ENCODE data around the gene SEC14L2. TPM values are rescaled to one million over a fixed set of nuclear protein-coding genes. Genes with fewer than 3 reads are reported as not detected.

The SEC14L2 gene
- total RNA-seq, 4 donors from 2014 or later = 3.6 to 18.8 (median 13.3) TPM

GRCh38 chr22:30381264-30381663 lies 15.6 kb upstream of the SEC14L2 start:
- intact Hi-C loops (cut with DNase I; ENCODE audit: low total_unique reads) = loop anchor here (10.0 kb wide), 1 partner anchor 266 kb away; no protein-coding TSS in a partner anchor
- no peak overlapping the region for H3K4me3 ChIP-seq (ENCODE audit: low read depth, poor library complexity, severe bottlenecking)
- TF ChIP-seq, protein P1, sequence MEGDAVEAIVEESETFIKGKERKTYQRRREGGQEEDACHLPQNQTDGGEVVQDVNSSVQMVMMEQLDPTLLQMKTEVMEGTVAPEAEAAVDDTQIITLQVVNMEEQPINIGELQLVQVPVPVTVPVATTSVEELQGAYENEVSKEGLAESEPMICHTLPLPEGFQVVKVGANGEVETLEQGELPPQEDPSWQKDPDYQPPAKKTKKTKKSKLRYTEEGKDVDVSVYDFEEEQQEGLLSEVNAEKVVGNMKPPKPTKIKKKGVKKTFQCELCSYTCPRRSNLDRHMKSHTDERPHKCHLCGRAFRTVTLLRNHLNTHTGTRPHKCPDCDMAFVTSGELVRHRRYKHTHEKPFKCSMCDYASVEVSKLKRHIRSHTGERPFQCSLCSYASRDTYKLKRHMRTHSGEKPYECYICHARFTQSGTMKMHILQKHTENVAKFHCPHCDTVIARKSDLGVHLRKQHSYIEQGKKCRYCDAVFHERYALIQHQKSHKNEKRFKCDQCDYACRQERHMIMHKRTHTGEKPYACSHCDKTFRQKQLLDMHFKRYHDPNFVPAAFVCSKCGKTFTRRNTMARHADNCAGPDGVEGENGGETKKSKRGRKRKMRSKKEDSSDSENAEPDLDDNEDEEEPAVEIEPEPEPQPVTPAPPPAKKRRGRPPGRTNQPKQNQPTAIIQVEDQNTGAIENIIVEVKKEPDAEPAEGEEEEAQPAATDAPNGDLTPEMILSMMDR (IDR thresholded peaks at IDR 0.05) = no peak
- no peak for TF ChIP-seq POLR2A (IDR thresholded peaks at IDR 0.05)
- no peak for DNase-seq (ENCODE audit: low spot score in 2 of 2)
- WGBS, 2 donors = 81 to 90% methylated on average over 12 of the region's 12 CpGs

- DNase-seq (ENCODE audit: low spot score in 2 of 2) = no peak
- intact Hi-C loops (cut with DNase I; ENCODE audit: low total_unique reads) = loop anchor here (10.0 kb wide), 1 partner anchor 268 kb away; no protein-coding TSS in a partner anchor
- 98 to 100% methylated on average over 5 of the region's 5 CpGs for WGBS, 2 donors
These were observed 14.5 kb upstream of the SEC14L2 start for GRCh38 chr22:30382340-30382739.

DNA sequence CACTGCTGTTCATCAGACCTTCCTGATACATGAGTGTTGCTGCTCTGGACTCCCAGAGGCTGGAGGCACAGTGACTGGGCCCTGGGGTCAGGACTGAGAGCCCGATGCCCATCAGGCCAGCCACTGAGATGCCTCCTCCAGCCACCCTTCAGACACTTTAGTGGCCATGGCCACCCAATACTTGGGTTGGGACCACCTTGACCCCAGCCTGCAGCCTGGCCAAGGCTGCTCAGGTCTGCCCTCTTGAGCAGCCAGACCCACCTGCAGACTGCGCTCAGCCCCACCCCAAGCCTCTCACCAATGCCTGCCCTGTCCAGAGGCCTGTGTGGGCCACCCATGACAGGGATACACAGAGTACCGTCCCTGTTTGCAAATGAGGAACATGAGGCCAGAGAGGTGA lies 13.8 kb upstream of the SEC14L2 start:
- DNase-seq (ENCODE audit: low spot score in 2 of 2) = no peak
- no peak overlapping the region for H3K4me3 ChIP-seq (ENCODE audit: low read depth, poor library complexity, severe bottlenecking)
- intact Hi-C loops (cut with DNase I; ENCODE audit: low total_unique reads) = loop anchor here (10.0 kb wide), 1 partner anchor 268 kb away; no protein-coding TSS in a partner anchor
- TF ChIP-seq POLR2A (IDR thresholded peaks at IDR 0.05) = no peak
- TF ChIP-seq, protein P1 (IDR thresholded peaks at IDR 0.05) = no peak
- 73 to 100% methylated on average over 1 to 3 of the region's 3 CpGs for WGBS, 2 donors

More at GRCh38 chr22:30382340-30382739, 14.5 kb upstream of the SEC14L2 start:
- TF ChIP-seq, protein P1 (IDR thresholded peaks at IDR 0.05) = no peak
- no peak for TF ChIP-seq POLR2A (IDR thresholded peaks at IDR 0.05)
- H3K4me3 ChIP-seq (ENCODE audit: low read depth, poor library complexity, severe bottlenecking) = no peak overlapping the region

DNA sequence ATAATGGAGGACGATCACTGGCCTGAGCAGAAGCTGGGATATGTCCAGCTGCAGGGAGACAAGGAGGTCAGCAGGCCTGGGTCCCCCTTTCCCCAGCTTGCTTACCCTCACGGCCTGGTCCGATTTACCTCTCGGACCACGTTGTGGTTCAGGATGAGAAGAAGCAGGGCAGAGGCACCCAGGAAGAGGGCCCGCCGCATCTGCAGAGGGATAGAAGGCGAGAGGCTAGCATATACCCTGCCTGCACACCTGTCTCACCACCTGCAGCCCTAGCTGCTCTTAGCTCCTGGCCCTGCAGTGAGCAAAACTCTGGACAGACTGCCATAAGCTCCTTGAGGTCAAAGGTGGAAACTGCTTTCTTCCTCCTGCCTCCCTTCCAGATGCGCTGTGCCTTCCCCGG lies 10.9 kb upstream of the SEC14L2 start:
- DNase-seq (ENCODE audit: low spot score in 2 of 2) = no peak
- intact Hi-C loops (cut with DNase I; ENCODE audit: low total_unique reads) = loop anchor here (2.0 to 10.0 kb wide), 2 partner anchors 97 to 271 kb away; partner anchors contain the start of gene CASTOR1
- H3K4me3 ChIP-seq (ENCODE audit: low read depth, poor library complexity, severe bottlenecking) = no peak overlapping the region
- WGBS, 2 donors = 91 to 95% methylated on average over 10 of the region's 10 CpGs
- TF ChIP-seq, protein P1 (IDR thresholded peaks at IDR 0.05) = no peak
- TF ChIP-seq POLR2A (IDR thresholded peaks at IDR 0.05) = no peak

DNA sequence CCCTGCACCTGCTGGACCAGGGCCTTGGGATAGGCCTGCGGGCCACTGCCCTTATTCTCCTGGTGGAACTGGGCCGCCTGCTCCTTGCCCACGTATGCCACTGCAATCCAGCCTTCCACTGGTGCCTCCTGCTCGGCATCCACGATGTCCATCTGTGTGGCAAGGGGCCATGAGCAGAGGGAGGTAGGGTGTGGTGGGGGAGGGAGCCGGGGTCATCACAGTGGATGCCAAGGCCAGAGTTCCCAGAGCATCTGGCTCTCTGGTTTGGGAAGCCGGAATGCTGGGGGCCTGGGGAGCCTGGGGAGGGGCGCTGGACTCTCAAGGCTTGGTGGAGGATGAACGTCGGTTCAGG lies 10.2 kb upstream of the SEC14L2 start:
- peak overlapping the region; percentile 31 for H3K4me3 ChIP-seq (ENCODE audit: low read depth, poor library complexity, severe bottlenecking)
- DNase-seq (ENCODE audit: low spot score in 2 of 2) = no peak
- WGBS, 2 donors = 27 to 47% methylated on average over 7 to 10 of the region's 10 CpGs
- no peak for TF ChIP-seq POLR2A (IDR thresholded peaks at IDR 0.05)
- TF ChIP-seq, protein P1 (IDR thresholded peaks at IDR 0.05) = no peak
- intact Hi-C loops (cut with DNase I; ENCODE audit: low total_unique reads) = loop anchor here (2.0 to 10.0 kb wide), 2 partner anchors 98 to 272 kb away; partner anchors contain the start of gene CASTOR1

Data from lower leg skin (tissue), 4 donors.